Measurements from ENCODE around the gene GCK. TPM values are rescaled to one million over a fixed set of nuclear protein-coding genes. Genes with fewer than 3 reads are reported as not detected.

Gene GCK
- total and polyA plus RNA-seq, 7 donors: 0.27 to 1.8 (median 0.60) TPM; not detected in 2

DNA sequence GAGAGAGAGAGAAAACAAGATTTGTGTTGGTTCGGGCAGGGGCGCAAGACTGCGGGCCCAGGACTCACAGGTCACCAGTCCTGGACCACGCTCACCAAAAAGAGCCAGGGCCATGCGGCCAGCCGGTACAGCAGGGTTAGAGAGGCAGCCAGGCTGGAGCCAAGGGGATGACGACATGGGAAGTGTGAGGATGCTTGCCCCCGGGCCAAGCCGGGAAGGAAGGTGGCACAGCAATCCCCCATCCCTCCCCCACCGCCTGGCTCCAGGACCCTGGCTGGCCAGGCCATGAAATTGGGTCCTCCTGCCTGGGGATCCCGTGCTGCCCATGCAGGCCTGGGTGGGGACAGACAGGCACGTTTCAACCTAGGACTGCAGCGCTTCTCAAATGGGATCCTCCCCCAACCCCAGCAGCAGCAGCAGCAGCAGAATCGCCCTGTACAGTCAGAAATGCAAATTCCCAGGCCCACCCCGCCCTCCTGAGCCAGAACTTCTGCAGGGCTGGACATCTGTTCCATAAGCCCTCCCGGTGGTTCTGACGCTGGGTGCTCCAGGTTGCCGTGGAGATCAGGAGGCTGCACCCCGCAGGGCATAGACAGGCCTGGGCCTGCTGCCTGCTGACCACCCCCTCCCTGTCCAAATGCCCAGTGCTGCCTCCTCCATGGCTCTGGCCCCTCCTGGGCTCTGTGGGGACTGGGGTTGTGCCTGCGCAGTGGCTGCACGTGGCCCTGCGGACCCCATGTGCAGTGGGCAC is 46.5 kb upstream of the GCK start:
- TF ChIP-seq EP300 (IDR thresholded peaks at IDR 0.05) (no peak), POLR2A (IDR thresholded peaks at IDR 0.05) (no peak), POLR2AphosphoS5 (IDR thresholded peaks at IDR 0.05) (no peak)
- TF ChIP-seq, protein P1, sequence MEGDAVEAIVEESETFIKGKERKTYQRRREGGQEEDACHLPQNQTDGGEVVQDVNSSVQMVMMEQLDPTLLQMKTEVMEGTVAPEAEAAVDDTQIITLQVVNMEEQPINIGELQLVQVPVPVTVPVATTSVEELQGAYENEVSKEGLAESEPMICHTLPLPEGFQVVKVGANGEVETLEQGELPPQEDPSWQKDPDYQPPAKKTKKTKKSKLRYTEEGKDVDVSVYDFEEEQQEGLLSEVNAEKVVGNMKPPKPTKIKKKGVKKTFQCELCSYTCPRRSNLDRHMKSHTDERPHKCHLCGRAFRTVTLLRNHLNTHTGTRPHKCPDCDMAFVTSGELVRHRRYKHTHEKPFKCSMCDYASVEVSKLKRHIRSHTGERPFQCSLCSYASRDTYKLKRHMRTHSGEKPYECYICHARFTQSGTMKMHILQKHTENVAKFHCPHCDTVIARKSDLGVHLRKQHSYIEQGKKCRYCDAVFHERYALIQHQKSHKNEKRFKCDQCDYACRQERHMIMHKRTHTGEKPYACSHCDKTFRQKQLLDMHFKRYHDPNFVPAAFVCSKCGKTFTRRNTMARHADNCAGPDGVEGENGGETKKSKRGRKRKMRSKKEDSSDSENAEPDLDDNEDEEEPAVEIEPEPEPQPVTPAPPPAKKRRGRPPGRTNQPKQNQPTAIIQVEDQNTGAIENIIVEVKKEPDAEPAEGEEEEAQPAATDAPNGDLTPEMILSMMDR (IDR thresholded peaks at IDR 0.05): no peak
- no peaks in the 10 kb centered on the region for H3K36me3 ChIP-seq
- no peak overlapping the region for H3K27ac ChIP-seq
- no peak for DNase-seq
- 65 to 77% methylated on average over 22 of the region's 22 CpGs for WGBS, 2 donors
- no peak overlapping the region for H3K4me3 ChIP-seq
- intact Hi-C loops (cut with DNase I): no loop called here
- no peaks in the 10 kb centered on the region for H3K9me3 ChIP-seq
- no peaks in the 10 kb centered on the region for H3K27me3 ChIP-seq
- no peaks in the 10 kb centered on the region for H3K4me1 ChIP-seq

DNA sequence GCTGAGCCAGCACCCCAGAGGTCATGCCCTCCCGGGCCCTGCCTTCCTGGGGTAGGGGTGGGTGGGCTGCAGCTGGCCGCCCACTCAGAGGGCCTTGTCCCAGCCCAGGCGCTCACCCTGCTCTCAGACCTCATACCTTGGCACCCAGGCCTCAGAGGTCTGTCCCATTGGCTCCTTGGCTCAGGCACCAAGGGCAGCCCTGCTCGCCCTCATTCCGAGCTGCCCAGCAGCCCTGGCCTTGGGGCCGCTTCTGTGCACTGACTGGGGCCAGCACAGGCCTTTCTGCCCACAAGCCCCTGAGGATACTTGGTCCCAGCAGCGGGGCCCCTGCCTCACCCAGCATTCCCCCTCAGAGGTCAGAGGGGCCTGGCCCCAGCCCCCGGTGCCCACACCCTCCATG is 45.8 kb upstream of the GCK start:
- Histone ChIP-seq H3K27ac (no peak overlapping the region), H3K27me3 (no peaks in the 10 kb centered on the region), H3K4me1 (no peaks in the 10 kb centered on the region), H3K9me3 (no peaks in the 10 kb centered on the region), H3K4me3 (no peak overlapping the region), H3K36me3 (no peaks in the 10 kb centered on the region)
- intact Hi-C loops (cut with DNase I): no loop called here
- TF ChIP-seq, protein P1 (IDR thresholded peaks at IDR 0.05): no peak
- TF ChIP-seq POLR2AphosphoS5 (IDR thresholded peaks at IDR 0.05) (no peak), EP300 (IDR thresholded peaks at IDR 0.05) (no peak), POLR2A (IDR thresholded peaks at IDR 0.05) (no peak)
- WGBS, 2 donors: 77 to 83% methylated on average over 8 of the region's 8 CpGs
- DNase-seq: no peak

DNA sequence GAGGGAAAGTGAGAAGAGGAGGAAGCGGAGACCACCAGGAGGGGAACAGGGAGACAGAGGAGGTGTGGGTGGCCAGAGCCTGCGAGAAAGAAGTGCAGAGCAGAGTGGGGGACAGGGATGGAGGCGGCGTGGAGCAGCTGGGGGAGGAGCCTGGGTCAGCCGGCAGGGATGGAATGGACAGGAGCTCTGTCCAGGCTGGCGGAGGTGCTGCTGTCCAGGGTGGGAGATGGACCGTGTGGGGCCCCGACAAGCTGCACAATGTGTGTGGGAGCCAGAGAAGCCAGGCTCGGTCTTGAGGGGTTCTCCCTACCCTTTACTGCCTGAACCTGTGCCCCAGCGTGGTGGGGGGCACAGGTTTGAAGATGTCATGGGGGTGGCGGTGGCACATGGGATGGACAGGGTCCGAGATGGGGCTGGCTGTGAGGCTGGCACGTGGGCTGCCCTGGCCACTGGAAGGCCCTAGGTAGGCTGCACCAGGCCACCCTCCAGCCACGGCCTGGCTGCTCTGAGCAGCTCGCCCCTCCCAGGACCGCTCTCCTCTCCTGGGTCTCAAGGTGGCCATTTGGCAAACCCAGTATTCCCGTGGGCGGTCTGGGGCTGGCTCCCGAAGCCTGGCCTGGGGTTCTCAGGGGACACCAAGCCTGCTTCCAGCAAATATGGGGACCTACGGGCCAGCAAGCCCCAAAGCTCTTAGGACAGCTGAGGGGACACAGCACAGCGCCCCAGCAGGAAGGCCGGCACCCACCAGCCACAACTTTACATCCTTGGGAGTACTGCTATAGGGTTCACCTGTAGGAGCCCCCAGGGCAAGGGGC is 43.9 kb upstream of the GCK start:
- Histone ChIP-seq H3K36me3 (no peaks in the 10 kb centered on the region), H3K4me3 (no peak overlapping the region), H3K27ac (no peak overlapping the region), H3K4me1 (no peaks in the 10 kb centered on the region), H3K9me3 (no peaks in the 10 kb centered on the region), H3K27me3 (no peaks in the 10 kb centered on the region)
- DNase-seq: no peak
- TF ChIP-seq, protein P1 (IDR thresholded peaks at IDR 0.05): no peak
- TF ChIP-seq EP300 (IDR thresholded peaks at IDR 0.05) (no peak), POLR2A (IDR thresholded peaks at IDR 0.05) (no peak), POLR2AphosphoS5 (IDR thresholded peaks at IDR 0.05) (no peak)
- intact Hi-C loops (cut with DNase I): no loop called here
- WGBS, 2 donors: 75 to 83% methylated on average over 22 of the region's 22 CpGs

DNA sequence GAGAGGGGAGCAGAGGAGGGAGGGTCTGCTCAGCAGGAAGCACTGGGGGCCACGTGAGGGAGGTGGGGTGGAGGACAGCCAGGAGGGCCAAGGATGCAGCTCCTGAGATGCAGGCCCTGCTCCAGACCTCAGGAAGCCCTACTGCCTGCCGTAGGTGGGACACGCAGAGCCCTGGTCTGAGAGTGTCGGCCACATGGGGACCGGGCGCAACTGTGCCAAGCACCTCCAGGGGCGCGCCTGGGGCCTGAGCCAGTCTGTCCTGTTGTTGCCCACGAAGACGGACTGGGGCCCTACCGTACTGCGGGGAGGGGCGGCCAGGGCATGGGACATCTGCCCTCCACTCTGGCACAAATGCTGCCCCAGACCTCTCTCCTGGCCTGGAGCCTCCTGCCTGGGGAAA is 43.2 kb upstream of the GCK start:
- no peaks in the 10 kb centered on the region for H3K4me1 ChIP-seq
- no peak for DNase-seq
- TF ChIP-seq, protein P1 (IDR thresholded peaks at IDR 0.05): no peak
- TF ChIP-seq EP300 (IDR thresholded peaks at IDR 0.05) (no peak), POLR2A (IDR thresholded peaks at IDR 0.05) (no peak), POLR2AphosphoS5 (IDR thresholded peaks at IDR 0.05) (no peak)
- no peak overlapping the region for H3K27ac ChIP-seq
- H3K36me3 ChIP-seq: no peaks in the 10 kb centered on the region
- H3K27me3 ChIP-seq: no peaks in the 10 kb centered on the region
- H3K4me3 ChIP-seq: no peak overlapping the region
- intact Hi-C loops (cut with DNase I): no loop called here
- WGBS, 2 donors: 86 to 88% methylated on average over 13 of the region's 13 CpGs
- no peaks in the 10 kb centered on the region for H3K9me3 ChIP-seq

Data from sigmoid colon (tissue), 7 donors.